Activated naive CD4-positive, alpha-beta T cell treated with anti-CD3 and anti-CD28 coated beads, Interleukin-2, amount 50 U/mL, for 16 hours (primary cell): ENCODE results near the gene COQ10A.
"Not testable (repeated sequence)": the region's sequence is repeated elsewhere in the genome, so short reads cannot be mapped to it uniquely, and the experiment has no call there.

Experiments
- DNase-seq: peaks from one replicate; pipeline ENCODE4 v3.0.0-alpha.2; 2020

COQ10A gene

GRCh38 chr12:56244494-56244893, 22.2 kb upstream of the COQ10A start:
- DNase-seq, result no peak

- DNase-seq, result no peak
These were observed 18.8 kb upstream of the COQ10A start for GRCh38 chr12:56247923-56248322.

DNA sequence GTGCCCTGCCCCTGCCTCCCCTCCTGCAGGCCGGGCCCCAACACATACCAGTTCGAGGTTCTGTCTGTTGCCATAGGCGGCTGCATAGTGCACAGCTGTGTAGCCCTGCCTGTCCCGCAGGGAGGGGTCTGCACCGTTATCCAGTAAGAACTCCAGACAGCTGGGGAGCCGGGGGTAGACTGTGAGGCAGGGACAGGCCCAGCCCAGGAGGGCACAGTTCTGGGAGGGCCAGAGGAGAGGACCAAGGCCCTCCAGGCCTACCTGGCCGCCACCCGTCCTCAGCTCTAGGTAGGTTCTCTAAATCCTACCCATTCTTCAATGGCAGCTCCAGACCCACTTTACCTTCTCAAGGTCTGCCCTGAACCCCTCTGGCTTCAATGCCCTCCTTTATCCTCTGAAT, 18.0 kb upstream of the COQ10A start:
- no peak for DNase-seq

DNA sequence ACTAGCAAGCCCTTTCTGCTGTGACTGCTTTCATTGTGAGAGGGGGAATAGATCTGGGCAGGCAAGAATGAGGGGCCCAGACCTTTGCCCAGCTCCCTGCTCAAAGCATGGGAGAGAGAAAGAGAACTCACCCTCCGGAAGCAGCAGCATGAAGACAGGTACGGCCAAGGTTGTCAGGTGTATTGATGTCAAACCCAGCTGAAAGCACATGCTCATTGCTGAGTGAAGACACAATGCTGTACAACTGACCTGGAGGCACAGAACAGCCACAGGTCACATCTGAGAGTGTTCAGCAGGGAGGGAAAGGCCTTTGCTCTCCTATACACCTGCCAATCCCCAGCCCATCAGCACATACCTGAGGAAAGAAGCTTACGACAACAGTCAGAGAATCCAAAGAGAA, 14.1 kb upstream of the COQ10A start:
- no peak for DNase-seq

DNA sequence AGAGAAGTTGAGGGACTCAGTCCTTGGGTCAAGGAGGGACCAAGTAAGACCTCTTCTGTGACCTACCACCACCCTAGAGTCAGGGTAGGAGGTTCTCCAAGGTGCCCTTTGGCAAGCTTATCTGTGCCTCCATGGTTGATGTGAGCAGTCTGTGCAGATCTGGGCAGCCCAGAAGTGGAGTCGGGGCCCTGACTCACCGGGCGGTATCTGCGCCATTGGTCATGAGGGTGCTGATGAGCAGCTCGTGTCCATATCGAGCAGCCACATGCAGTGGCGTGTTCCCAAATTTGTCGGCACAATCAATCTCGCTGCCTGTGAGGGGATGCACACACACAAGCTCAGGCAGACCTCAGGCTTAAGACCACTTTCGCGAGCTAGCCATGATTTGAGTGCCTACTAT, 13.7 kb upstream of the COQ10A start:
- DNase-seq, result no peak

- DNase-seq, result no peak
These were observed 11.1 kb upstream of the COQ10A start for GRCh38 chr12:56255671-56256070.

- DNase-seq, result no peak
These were observed 10.3 kb upstream of the COQ10A start for GRCh38 chr12:56256326-56256960.

GRCh38 chr12:56257071-56257470, 9.7 kb upstream of the COQ10A start:
- no peak for DNase-seq

GRCh38 chr12:56257491-56258067, 9.2 kb upstream of the COQ10A start:
- no peak for DNase-seq

DNA sequence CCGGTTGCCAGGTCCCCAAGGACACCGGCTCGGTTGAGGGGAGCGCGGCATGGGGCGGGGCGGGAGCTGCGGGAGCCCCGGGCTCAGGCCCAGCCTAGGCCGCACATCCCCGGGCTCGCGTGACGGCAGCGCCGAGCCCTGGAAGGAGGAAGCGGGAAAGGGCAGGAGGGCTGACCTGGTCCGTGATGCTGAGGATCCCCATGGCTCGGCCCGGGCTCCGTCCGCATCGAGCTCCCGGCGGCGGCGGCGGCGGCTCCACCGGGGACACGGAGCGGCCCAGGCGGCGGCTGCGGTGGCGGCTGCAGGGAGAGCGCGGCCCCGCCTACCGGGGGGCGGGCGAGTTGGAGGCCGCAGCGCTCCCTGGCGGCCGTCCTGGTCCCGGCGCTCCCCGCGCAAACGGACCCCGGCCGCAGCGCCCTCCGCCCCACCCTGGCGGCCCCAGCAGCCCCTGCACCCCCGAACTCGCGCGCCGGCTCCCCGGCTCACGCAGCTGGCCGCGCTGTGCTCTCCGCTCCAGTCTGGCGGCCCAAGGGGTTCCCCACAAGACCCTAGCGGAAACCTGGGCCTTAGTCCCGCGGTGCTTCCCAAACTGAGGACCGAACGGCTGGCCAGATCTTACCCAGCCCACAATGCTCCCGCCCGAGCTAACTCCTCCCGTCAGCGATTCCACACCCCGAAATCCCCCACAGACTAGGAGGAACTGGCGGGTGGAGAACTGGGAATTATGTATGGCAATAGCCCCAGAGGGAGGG, 8.5 kb upstream of the COQ10A start, which contains the start of gene ANKRD52:
Gene ANKRD52, minus strand, starts transcription at position 317 of the 752 bp plus-strand sequence. Its CDS starts 115 bp downstream, at position 202.
- DNase-seq, result peak; percentile 85

DNA sequence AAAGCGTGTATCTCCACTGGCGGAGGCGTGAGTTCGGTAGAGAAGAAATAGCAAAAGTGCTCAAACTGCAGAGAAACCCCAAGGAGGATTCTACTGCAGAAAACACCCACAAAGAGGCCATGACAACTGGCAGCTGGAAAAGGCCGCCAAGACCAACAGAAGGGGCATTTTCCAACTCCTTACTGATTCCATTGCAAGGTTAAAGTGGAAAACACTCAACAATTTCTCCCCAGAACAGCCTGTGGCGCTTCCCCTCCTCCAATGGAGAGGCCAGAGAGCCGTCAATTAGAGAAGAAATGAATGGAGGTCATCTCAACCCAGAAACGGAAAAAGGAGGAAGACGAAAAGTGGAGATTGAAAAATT, 7.9 kb upstream of the COQ10A start:
- no peak for DNase-seq

GRCh38 chr12:56260380-56260779, 6.4 kb upstream of the COQ10A start:
- no peak for DNase-seq

DNA sequence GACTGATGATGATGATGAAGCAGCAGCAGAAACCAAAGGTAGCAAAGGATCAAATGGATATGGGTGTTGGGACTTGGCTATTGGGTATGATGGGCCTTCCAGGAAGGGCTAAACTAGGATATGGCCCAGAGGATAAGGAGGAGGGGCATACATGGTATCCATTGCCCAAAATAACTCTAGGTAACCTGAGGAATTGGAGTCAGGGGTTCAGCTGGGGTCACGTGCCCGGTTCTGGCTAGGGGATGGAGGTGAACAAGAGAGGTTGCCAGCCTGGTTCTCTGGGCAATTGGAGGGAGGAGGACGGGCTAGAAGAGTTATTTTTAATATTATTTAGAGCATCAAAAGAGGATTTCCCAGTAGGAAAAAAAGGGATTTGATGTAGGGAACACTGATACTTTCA, 5.8 kb upstream of the COQ10A start:
- no peak for DNase-seq

DNA sequence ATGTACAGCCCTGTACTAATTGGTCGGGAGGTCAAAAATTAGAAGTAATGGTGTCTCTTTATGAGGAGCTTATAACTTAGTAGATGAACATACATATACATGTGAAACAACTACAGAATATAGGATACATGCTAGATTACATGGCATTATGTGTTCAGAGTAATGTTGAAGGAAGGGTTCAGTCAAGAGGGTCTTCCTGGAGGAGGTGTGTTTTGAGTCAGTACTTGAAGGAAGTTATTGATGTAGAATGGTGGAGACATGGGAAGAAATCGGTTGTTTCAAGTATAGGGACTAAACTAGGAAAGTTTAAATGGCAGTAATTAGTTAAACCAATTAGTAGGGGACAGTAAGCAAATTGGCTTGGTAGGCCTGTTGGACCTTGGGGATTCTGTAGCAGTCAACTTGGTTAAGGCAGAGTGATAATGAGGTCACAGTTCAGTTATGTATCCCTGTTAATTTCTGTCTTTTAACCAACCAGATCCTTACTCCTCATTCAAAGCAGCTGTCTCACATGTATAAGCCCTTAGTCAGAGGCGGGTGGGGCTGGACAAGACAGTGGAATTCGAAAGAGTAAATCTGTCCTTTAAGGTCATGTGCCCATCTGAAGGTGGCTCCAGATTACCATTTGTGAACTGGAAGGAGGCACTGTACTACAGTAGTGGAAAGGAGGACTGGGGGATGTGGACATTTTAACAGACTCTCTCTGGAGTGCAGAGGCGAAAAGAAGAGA, 5.1 kb upstream of the COQ10A start:
- DNase-seq, result no peak

GRCh38 chr12:56262955-56263354, 3.8 kb upstream of the COQ10A start:
- not testable (repeated sequence) for DNase-seq

GRCh38 chr12:56266068-56266692, 562 bp upstream of the COQ10A start:
- not testable (repeated sequence) for DNase-seq

- DNase-seq, result no peak
These were observed 815 bp downstream of the COQ10A start for GRCh38 chr12:56267443-56268071.

DNA sequence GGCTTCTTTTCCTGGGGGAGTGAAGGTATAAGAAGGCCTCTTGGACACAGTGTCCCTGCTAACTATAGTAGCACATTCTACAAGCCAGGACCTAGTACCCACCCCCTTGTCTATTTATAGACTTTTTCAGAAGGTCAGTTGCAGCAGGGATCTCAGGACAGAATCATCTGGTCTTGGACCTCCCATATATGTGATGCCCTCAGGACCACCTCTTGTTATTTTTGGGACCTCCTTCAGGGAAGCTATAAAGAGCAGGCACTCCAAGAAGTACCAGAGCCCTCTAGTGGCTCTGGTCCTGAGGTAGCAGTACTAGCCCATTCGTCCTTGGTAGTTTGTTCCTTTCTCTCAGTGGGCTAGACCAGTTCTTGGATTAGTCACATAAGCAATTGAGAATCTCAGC, 4.3 kb downstream of the COQ10A start:
- no peak for DNase-seq

GRCh38 chr12:56272468-56272867, 5.7 kb downstream of the COQ10A start:
- DNase-seq, result not testable (repeated sequence)

- no peak for DNase-seq
These were observed 7.6 kb downstream of the COQ10A start for GRCh38 chr12:56274299-56274698.

DNA sequence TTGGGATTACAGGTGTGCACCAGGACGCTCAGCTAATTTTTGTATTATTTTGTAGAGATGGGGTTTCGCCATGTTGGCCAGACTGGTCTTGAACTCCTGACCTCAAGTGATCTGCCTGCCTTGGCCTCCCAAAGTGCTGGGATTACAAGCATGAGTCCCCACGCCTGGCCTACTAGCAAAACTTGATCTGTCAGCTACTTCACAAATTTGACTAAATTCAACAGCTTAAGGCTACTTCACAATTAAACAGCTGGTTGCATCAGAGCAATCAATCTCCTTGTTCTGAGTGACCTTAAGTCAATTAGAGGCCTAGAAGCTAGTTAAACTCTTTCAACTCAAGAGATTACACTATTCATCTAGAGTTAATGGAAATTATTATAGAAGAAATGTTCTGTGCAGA, 12.2 kb downstream of the COQ10A start:
- no peak for DNase-seq

- no peak for DNase-seq
These were observed 14.1 kb downstream of the COQ10A start for GRCh38 chr12:56280849-56281248.

DNA sequence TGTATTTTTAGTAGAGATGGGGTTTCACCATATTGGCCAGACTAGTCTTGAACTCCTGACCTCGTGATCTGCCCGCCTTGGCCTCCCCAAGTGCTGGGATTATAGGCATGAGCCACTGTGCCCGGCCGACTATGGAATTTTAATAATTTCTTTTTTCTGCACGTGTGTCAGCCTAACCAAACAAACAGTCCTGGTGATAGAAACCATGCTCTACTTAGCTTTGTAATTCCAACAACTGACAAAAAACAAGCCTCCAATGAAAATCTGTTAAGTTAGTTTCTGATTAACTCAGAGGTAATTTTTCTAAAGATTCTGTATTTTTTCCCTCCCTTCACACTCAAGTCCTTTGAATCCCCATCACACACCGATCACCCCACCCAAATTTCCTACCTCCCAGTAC, 15.3 kb downstream of the COQ10A start:
- no peak for DNase-seq
